Vagina (tissue), 2 donors: ENCODE data around the gene ATN1. TPM values are rescaled to one million over a fixed set of nuclear protein-coding genes. Genes with fewer than 3 reads are reported as not detected.
A peak's percentile ranks its signal among the peaks of the same experiment; 100 is the strongest.

Experiments
- DNase-seq, 2 donors: peaks; one replicate each; pipeline ENCODE4 v3.0.0-alpha.2; 2017; ENCODE audit errors: extremely low spot score in 2 of 2
- H3K27ac ChIP-seq: fragments of 200-600 bp; sonication (generic); one replicate; pipeline ENCODE4 v1.5.1; 2019
- H3K27me3 ChIP-seq: fragments of 200-600 bp; sonication (generic); one replicate; pipeline ENCODE4 v1.5.1; 2019
- H3K36me3 ChIP-seq, 2 donors: fragments of 200-600 bp; sonication (generic); one replicate each; pipeline ENCODE4 v1.5.1; 2017 to 2019
- H3K4me1 ChIP-seq: fragments of 200-600 bp; sonication (generic); one replicate; pipeline ENCODE4 v1.5.1; 2019
- H3K4me3 ChIP-seq, 2 donors: fragments of 200-600 bp; sonication (generic); 1 replicate in 1 of 2; 2 replicates in 1 of 2; pipeline ENCODE4 v1.5.1; 2016 to 2019
- H3K9me3 ChIP-seq: fragments of 200-600 bp; sonication (generic); one replicate; pipeline ENCODE4 v1.5.1; 2019
- CTCF ChIP-seq, 3 experiments: fragments of 450-650 bp in 2 of 3; fragments of 200-600 bp in 1 of 3; sonication (generic) in 1 of 3; IDR thresholded peaks; one replicate each; pipeline ENCODE4 v1.5.1; 2017 to 2019; ENCODE audit warnings: antibody characterized with exemption in 3 of 3, mild to moderate bottlenecking in 2 of 3, moderate library complexity in 2 of 3
- POLR2A ChIP-seq, 2 donors: fragments of 450-650 bp; IDR thresholded peaks; one replicate each; pipeline ENCODE4 v1.6.1; 2017; ENCODE audit warnings: antibody characterized with exemption in 2 of 2, mild to moderate bottlenecking in 2 of 2, moderate library complexity in 2 of 2
- POLR2AphosphoS5 ChIP-seq, 2 donors: sonication (generic); formaldehyde crosslinking; IDR thresholded peaks; one replicate each; pipeline ENCODE4 v1.9.0; 2017; ENCODE audit warnings: antibody characterized with exemption in 2 of 2, mild to moderate bottlenecking in 2 of 2, low read depth in 1 of 2; ENCODE audit not compliant: insufficient read depth in 1 of 2
- intact Hi-C: fragments of 100-400 bp; cut with DNase I; formaldehyde crosslinking; loops from one replicate; pipeline ENCODE4 v1.15.1; 2023
- total RNA-seq: library from RNA; depleted of rRNA; stranded (reverse); fragments of >200 nt; gene quantifications from one replicate; pipeline ENCODE4 v1.2.3, GENCODE V29; 2016

ATN1 gene
- total RNA-seq, 1 donor from 2014 or later, result 92.1 TPM

- intact Hi-C loops, result no loop called here
These were observed 25.2 kb downstream of the ATN1 start for GRCh38 chr12:6952863-6953441.

GRCh38 chr12:6953442-6954315 is 25.9 kb downstream of the ATN1 start:
- H3K36me3 ChIP-seq, result no peaks in the 10 kb centered on the region
- no peaks in the 10 kb centered on the region for H3K9me3 ChIP-seq
- intact Hi-C loops, result no loop called here
- H3K4me1 ChIP-seq, result peaks cover 9% of the 10 kb centered on the region
- no peak for DNase-seq
- H3K27ac ChIP-seq, result peak overlapping the region; percentile 30
- TF ChIP-seq POLR2A (IDR thresholded peaks at IDR 0.05) (peak in 1 of 2 donors; percentile 10), POLR2AphosphoS5 (IDR thresholded peaks at IDR 0.05; ENCODE audit: insufficient read depth in 1 of 2, low read depth in 1 of 2) (peak in 1 of 2 donors; percentile 32), CTCF (IDR thresholded peaks at IDR 0.05) (no peak)
- peak overlapping the region in 1 of 2 donors; percentile 37 for H3K4me3 ChIP-seq
- no peaks in the 10 kb centered on the region for H3K27me3 ChIP-seq

More at GRCh38 chr12:6952863-6953441, 25.2 kb downstream of the ATN1 start:
- Histone ChIP-seq H3K36me3 (no peaks in the 10 kb centered on the region), H3K27me3 (no peaks in the 10 kb centered on the region), H3K4me3 (peak overlapping the region; percentile 26 to 37), H3K4me1 (peaks cover 9% of the 10 kb centered on the region), H3K27ac (peak overlapping the region; percentile 30), H3K9me3 (no peaks in the 10 kb centered on the region)
- no peak for TF ChIP-seq CTCF (IDR thresholded peaks at IDR 0.05)
- TF ChIP-seq POLR2AphosphoS5 (IDR thresholded peaks at IDR 0.05; ENCODE audit: insufficient read depth in 1 of 2, low read depth in 1 of 2), result no peak
- TF ChIP-seq POLR2A (IDR thresholded peaks at IDR 0.05), result no peak
- no peak for DNase-seq

GRCh38 chr12:6954316-6955107 is 26.8 kb downstream of the ATN1 start:
- H3K27ac ChIP-seq, result peak overlapping the region; percentile 30
- H3K4me1 ChIP-seq, result peaks cover 9% of the 10 kb centered on the region
- H3K9me3 ChIP-seq, result no peaks in the 10 kb centered on the region
- no peak overlapping the region for H3K4me3 ChIP-seq
- DNase-seq, result no peak
- intact Hi-C loops, result no loop called here
- H3K27me3 ChIP-seq, result no peaks in the 10 kb centered on the region
- H3K36me3 ChIP-seq, result no peaks in the 10 kb centered on the region
- TF ChIP-seq POLR2A (IDR thresholded peaks at IDR 0.05) (no peak), CTCF (IDR thresholded peaks at IDR 0.05) (no peak), POLR2AphosphoS5 (IDR thresholded peaks at IDR 0.05; ENCODE audit: insufficient read depth in 1 of 2, low read depth in 1 of 2) (no peak)

GRCh38 chr12:6955108-6956020 is 27.6 kb downstream of the ATN1 start:
- no peak for TF ChIP-seq CTCF (IDR thresholded peaks at IDR 0.05)
- TF ChIP-seq POLR2A (IDR thresholded peaks at IDR 0.05), result no peak
- TF ChIP-seq POLR2AphosphoS5 (IDR thresholded peaks at IDR 0.05; ENCODE audit: insufficient read depth in 1 of 2, low read depth in 1 of 2), result no peak
- DNase-seq, result no peak
- intact Hi-C loops, result no loop called here
- peaks cover 9% of the 10 kb centered on the region for H3K4me1 ChIP-seq
- H3K9me3 ChIP-seq, result no peaks in the 10 kb centered on the region
- H3K27ac ChIP-seq, result no peak overlapping the region
- H3K36me3 ChIP-seq, result no peaks in the 10 kb centered on the region
- H3K4me3 ChIP-seq, result no peak overlapping the region
- no peaks in the 10 kb centered on the region for H3K27me3 ChIP-seq
